Progenitor cell of endocrine pancreas (in vitro differentiated cells): ENCODE measurements around the gene MSS51. TPM values are rescaled to one million over a fixed set of nuclear protein-coding genes. Genes with fewer than 3 reads are reported as not detected.

Source experiments
- DNase-seq: peaks from one replicate; pipeline ENCODE4 v3.0.0; 2021; ENCODE audit warnings: low spot score; ENCODE audit not compliant: unreplicated experiment
- H3K27ac Mint-ChIP-seq: 2 replicates; pipeline ENCODE4 v1.8.0; 2021; ENCODE audit warnings: mild to moderate bottlenecking, moderate library complexity, mixed read lengths
- H3K27me3 Mint-ChIP-seq: 2 replicates; pipeline ENCODE4 v1.8.0; 2021; ENCODE audit warnings: mixed read lengths
- H3K36me3 Mint-ChIP-seq: 2 replicates; pipeline ENCODE4 v1.8.0; 2022; ENCODE audit warnings: mixed read lengths; ENCODE audit not compliant: insufficient read depth
- H3K4me1 Mint-ChIP-seq: 2 replicates; pipeline ENCODE4 v1.8.0; 2021; ENCODE audit warnings: low read depth, mixed read lengths
- H3K4me3 Mint-ChIP-seq: 2 replicates; pipeline ENCODE4 v1.8.0; 2021; ENCODE audit warnings: low read depth, mild to moderate bottlenecking, moderate library complexity, mixed read lengths
- H3K9me3 Mint-ChIP-seq: 2 replicates; pipeline ENCODE4 v1.8.0; 2021; ENCODE audit warnings: low read depth, mixed read lengths
- total RNA-seq: library from RNA; stranded (reverse); gene quantifications from 2 replicates; pipeline ENCODE4 v1.2.1, GENCODE V29; 2021
- TF ChIP-seq, protein P1 (sequence below): fragments of 200-600 bp; sonication (generic); IDR thresholded peaks from one replicate; pipeline ENCODE4 v1.5.0; 2021; ENCODE audit warnings: antibody characterized with exemption, mild to moderate bottlenecking; ENCODE audit not compliant: unreplicated experiment

The MSS51 gene
- total RNA-seq, 1 donor from 2014 or later = 5.1 TPM

DNA sequence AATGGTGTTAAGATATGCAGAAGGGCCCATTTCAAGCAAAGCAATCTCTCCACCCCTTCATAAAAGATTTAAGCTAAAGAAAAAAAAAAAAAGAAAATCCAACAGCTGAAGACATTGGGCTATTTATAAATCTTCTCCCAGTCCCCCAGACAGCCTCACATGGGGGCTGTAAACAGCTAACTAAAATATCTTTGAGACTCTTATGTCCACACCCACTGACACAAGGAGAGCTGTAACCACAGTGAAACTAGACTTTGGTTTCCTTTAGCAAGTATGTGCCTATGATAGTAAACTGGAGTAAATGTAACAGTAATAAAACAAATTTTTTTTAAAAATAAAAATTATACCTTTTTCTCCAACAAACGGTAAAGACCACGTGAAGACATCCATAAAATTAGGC is 33.8 kb upstream of the MSS51 start:
- H3K4me1 Mint-ChIP-seq = no peaks in the 10 kb centered on the region
- no peaks in the 10 kb centered on the region for H3K9me3 Mint-ChIP-seq
- H3K36me3 Mint-ChIP-seq = peaks cover 18% of the 10 kb centered on the region
- H3K4me3 Mint-ChIP-seq = no peak overlapping the region
- DNase-seq = no peak
- H3K27me3 Mint-ChIP-seq = no peaks in the 10 kb centered on the region
- no peak overlapping the region for H3K27ac Mint-ChIP-seq
- TF ChIP-seq, protein P1, sequence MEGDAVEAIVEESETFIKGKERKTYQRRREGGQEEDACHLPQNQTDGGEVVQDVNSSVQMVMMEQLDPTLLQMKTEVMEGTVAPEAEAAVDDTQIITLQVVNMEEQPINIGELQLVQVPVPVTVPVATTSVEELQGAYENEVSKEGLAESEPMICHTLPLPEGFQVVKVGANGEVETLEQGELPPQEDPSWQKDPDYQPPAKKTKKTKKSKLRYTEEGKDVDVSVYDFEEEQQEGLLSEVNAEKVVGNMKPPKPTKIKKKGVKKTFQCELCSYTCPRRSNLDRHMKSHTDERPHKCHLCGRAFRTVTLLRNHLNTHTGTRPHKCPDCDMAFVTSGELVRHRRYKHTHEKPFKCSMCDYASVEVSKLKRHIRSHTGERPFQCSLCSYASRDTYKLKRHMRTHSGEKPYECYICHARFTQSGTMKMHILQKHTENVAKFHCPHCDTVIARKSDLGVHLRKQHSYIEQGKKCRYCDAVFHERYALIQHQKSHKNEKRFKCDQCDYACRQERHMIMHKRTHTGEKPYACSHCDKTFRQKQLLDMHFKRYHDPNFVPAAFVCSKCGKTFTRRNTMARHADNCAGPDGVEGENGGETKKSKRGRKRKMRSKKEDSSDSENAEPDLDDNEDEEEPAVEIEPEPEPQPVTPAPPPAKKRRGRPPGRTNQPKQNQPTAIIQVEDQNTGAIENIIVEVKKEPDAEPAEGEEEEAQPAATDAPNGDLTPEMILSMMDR = no peak

GRCh38 chr10:73465978-73466726 is 32.8 kb upstream of the MSS51 start:
- Mint-ChIP-seq H3K27me3 (no peaks in the 10 kb centered on the region), H3K4me3 (no peak overlapping the region), H3K36me3 (peaks cover 19% of the 10 kb centered on the region), H3K9me3 (no peaks in the 10 kb centered on the region), H3K4me1 (no peaks in the 10 kb centered on the region), H3K27ac (no peak overlapping the region)
- no peak for DNase-seq
- TF ChIP-seq, protein P1 = no peak

DNA sequence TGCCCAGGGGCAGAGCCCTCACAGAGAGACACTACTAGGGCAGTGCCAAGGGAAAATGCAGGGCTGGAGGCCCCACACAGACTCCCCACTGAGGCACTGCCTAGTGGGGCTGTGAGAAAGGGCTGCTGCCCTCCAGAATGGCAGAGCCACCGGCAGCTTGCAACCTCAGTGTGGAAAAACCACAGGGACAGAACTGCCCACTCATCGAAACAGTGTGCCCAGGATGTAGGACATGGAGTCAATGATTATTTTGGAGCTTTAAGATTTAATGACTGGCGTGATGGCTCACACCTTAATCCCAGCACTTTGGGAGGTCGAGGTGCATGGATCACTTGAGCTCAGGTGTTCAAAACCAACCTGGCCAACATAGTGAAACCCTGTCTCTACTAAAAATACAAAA is 27.5 kb upstream of the MSS51 start:
- no peaks in the 10 kb centered on the region for H3K9me3 Mint-ChIP-seq
- no peak overlapping the region for H3K4me3 Mint-ChIP-seq
- peaks cover 8% of the 10 kb centered on the region for H3K4me1 Mint-ChIP-seq
- H3K27me3 Mint-ChIP-seq = no peaks in the 10 kb centered on the region
- no peak for DNase-seq
- H3K27ac Mint-ChIP-seq = no peak overlapping the region
- TF ChIP-seq, protein P1 = no peak
- peaks cover 17% of the 10 kb centered on the region for H3K36me3 Mint-ChIP-seq

DNA sequence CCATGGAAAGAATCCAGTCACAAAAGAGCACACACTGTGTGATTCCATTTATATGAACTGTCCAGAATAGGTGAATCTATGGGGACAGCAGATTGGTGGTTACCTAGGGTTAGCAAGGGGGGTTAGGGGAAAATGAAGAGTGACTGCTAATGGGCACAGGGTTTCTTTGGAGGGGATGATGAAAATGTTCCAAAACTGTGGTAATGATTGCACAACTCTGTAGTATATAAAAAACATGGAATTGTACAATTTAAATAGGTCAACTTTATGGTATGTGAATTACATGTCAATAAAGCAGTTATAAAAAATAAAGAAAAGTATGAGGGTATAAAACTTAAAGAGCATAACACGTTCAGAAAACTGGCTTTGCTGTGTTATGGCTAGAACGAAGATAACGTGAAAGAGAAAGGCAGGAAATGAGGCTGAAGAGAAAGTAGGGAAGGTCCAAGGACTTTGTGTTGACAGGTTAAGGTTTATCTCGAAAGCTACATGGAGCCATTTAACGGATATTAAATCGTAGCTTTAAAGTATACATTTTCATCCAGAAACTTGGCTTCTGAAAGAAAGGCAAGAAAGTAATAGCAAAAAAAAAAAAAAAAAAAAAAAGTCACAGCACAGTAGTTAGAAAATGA is 26.4 kb upstream of the MSS51 start:
- Mint-ChIP-seq H3K4me3 (no peak overlapping the region), H3K27me3 (no peaks in the 10 kb centered on the region), H3K27ac (no peak overlapping the region), H3K4me1 (peaks cover 8% of the 10 kb centered on the region), H3K36me3 (peaks cover 19% of the 10 kb centered on the region), H3K9me3 (no peaks in the 10 kb centered on the region)
- TF ChIP-seq, protein P1 = no peak
- DNase-seq = no peak

- Mint-ChIP-seq H3K4me3 (no peak overlapping the region), H3K36me3 (peaks cover 19% of the 10 kb centered on the region), H3K27me3 (no peaks in the 10 kb centered on the region), H3K4me1 (peaks cover 8% of the 10 kb centered on the region), H3K9me3 (no peaks in the 10 kb centered on the region), H3K27ac (no peak overlapping the region)
- no peak for DNase-seq
- TF ChIP-seq, protein P1 = no peak
Observed at GRCh38 chr10:73456187-73456890, 23.0 kb upstream of the MSS51 start.
